HCT116 (cell line): ENCODE measurements around the gene TMEM179. TPM values are rescaled to one million over a fixed set of nuclear protein-coding genes. Genes with fewer than 3 reads are reported as not detected.

Source experiments
- ATAC-seq: fragments of 200-7000 bp; cut with Tn5 transposase; 2 replicates; pipeline ENCODE4 v1.9.1; 2020; ENCODE audit warnings: mild to moderate bottlenecking, moderate library complexity
- BruUV-seq: library from RNA; stranded (reverse); fragments of 400-500 nt; replicated peaks from 2 replicates; lab custom pipeline; 2021; lab: Mats Ljungman, UMichigan
- CTCF ChIA-PET: fragments of 300-600 bp; sonication (Branson Sonifier 250); formaldehyde crosslinking; loops from one replicate; lab custom pipeline; 2021; ENCODE audit warnings: antibody characterized with exemption; lab: Charles Lee
- POLR2A ChIA-PET: fragments of 300-600, 350-600 bp; sonication (Branson Sonifier 250); formaldehyde crosslinking; loops from one replicate; lab custom pipeline; 2021; ENCODE audit warnings: antibody characterized with exemption; lab: Charles Lee
- RAD21 ChIA-PET, 2 experiments: fragments of 300-600 bp; sonication (Branson Sonifier 250); formaldehyde crosslinking; loops; one replicate each; lab custom pipeline; 2023; ENCODE audit warnings: low total read pairs in 2 of 2; ENCODE audit not compliant: uncharacterized antibody in 2 of 2, unreplicated experiment in 2 of 2, low non-redundant PET in 1 of 2; lab: Charles Lee
- DNase-seq: peaks from one replicate; pipeline ENCODE4 v3.0.0-alpha.2; 2010; ENCODE audit warnings: low read depth, low spot score
- H2AFZ ChIP-seq: fragments of 200-600 bp; shearing (Covaris generic), sonication (generic); 2 replicates; pipeline ENCODE4 v1.6.1; 2017; ENCODE audit warnings: low read depth, mixed run types, mixed read lengths, antibody characterized with exemption, low read length; ENCODE audit not compliant: poor library complexity, severe bottlenecking
- H3K27ac ChIP-seq: 2 replicates; pipeline ENCODE4 v1.5.1; 2012; ENCODE audit warnings: low read depth, low read length
- H3K27me3 ChIP-seq: fragments of 200-600 bp; sonication (generic); 2 replicates; pipeline ENCODE4 v1.6.1; 2016; ENCODE audit warnings: mixed run types, low read length, mixed read lengths; ENCODE audit not compliant: insufficient read depth
- H3K36me3 ChIP-seq, 2 experiments: fragments of 200-500 bp in 1 of 2; fragments of 200-600 bp in 1 of 2; sonication (Bioruptor generic) in 1 of 2; sonication (generic) in 1 of 2; 2 replicates each; pipeline versions ENCODE4 v1.5.1 to v1.6.1; 2014 to 2016; ENCODE audit warnings: low read length in 2 of 2, inconsistent platforms in 1 of 2, mixed read lengths in 1 of 2, mixed run types in 1 of 2; ENCODE audit not compliant: insufficient read depth in 2 of 2, control insufficient read depth in 1 of 2
- H3K4me1 ChIP-seq, 2 experiments: fragments of 200-600 bp in 1 of 2; sonication (generic) in 1 of 2; 2 replicates each; pipeline versions ENCODE4 v1.5.1 to v1.6.1; 2012 to 2017; ENCODE audit warnings: low read length in 2 of 2, inconsistent platforms in 1 of 2, mild to moderate bottlenecking in 1 of 2, mixed read lengths in 1 of 2, mixed run types in 1 of 2, moderate library complexity in 1 of 2; ENCODE audit not compliant: insufficient read depth in 2 of 2, control insufficient read depth in 1 of 2
- H3K4me2 ChIP-seq: fragments of 200-600 bp; sonication (generic); 2 replicates; pipeline ENCODE4 v1.6.1; 2017; ENCODE audit warnings: mixed run types, low read length, mixed read lengths
- H3K4me3 ChIP-seq, 2 experiments: fragments of 200-600 bp in 1 of 2; sonication (generic) in 1 of 2; replicated peaks in 1 of 2; 2 replicates each; pipeline ENCODE4 v1.5.1; 2011 to 2016; ENCODE audit warnings: low read length in 2 of 2, control low read depth in 1 of 2, low read depth in 1 of 2, mild to moderate bottlenecking in 1 of 2, mixed read lengths in 1 of 2, mixed run types in 1 of 2
- H3K79me2 ChIP-seq: fragments of 200-600 bp; sonication (generic); 2 replicates; pipeline ENCODE4 v1.6.1; 2017; ENCODE audit warnings: mild to moderate bottlenecking, mixed run types, low read length, moderate library complexity, mixed read lengths; ENCODE audit not compliant: insufficient read depth
- H3K9ac ChIP-seq: fragments of 200-600 bp; sonication (generic); 2 replicates; pipeline ENCODE4 v1.6.1; 2016; ENCODE audit warnings: low read length, mixed read lengths
- H3K9me2 ChIP-seq: fragments of 200-600 bp; sonication (generic), shearing (Covaris generic); 2 replicates; pipeline ENCODE4 v1.6.1; 2017; ENCODE audit warnings: mixed run types, mild to moderate bottlenecking, moderate library complexity; ENCODE audit not compliant: insufficient read depth
- H3K9me3 ChIP-seq, 2 experiments: fragments of 200-500 bp in 1 of 2; fragments of 200-600 bp in 1 of 2; sonication (Bioruptor generic) in 1 of 2; sonication (generic) in 1 of 2; 2 replicates each; pipeline ENCODE4 v1.6.1; 2014 to 2017; ENCODE audit warnings: low read length in 2 of 2, mixed read lengths in 2 of 2, inconsistent platforms in 1 of 2, low read depth in 1 of 2, mild to moderate bottlenecking in 1 of 2, mixed run types in 1 of 2, moderate library complexity in 1 of 2; ENCODE audit not compliant: control insufficient read depth in 1 of 2, insufficient read depth in 1 of 2
- H4K20me1 ChIP-seq: fragments of 200-600 bp; sonication (generic), shearing (Covaris generic); 2 replicates; pipeline ENCODE4 v1.6.1; 2017; ENCODE audit warnings: mixed run types, mild to moderate bottlenecking, moderate library complexity; ENCODE audit not compliant: insufficient read depth
- ATF3 ChIP-seq: IDR thresholded peaks from 2 replicates; pipeline ENCODE4 v1.6.1; 2012
- CEBPB ChIP-seq: IDR thresholded peaks from 2 replicates; pipeline ENCODE4 v1.6.1; 2012; ENCODE audit warnings: low read depth
- CTCF ChIP-seq, 3 experiments: fragments of 200-600 bp in 1 of 3; sonication (generic) in 1 of 3; IDR thresholded peaks in 2 of 3; conservative IDR thresholded peaks in 1 of 3; 2 replicates each; pipeline ENCODE4 v1.5.1; 2012 to 2017; ENCODE audit warnings: low read depth in 2 of 3, low read length in 2 of 3, antibody characterized with exemption in 1 of 3, borderline replicate concordance in 1 of 3, control low read depth in 1 of 3, mild to moderate bottlenecking in 1 of 3, mixed read lengths in 1 of 3, mixed run types in 1 of 3, moderate library complexity in 1 of 3; ENCODE audit not compliant: insufficient read depth in 1 of 3
- EGR1 ChIP-seq: IDR thresholded peaks from 2 replicates; pipeline ENCODE4 v1.6.1; 2012; ENCODE audit warnings: low read depth
- ELF1 ChIP-seq: IDR thresholded peaks from 2 replicates; pipeline ENCODE4 v1.6.1; 2012; ENCODE audit warnings: low read depth, borderline replicate concordance
- EZH2phosphoT487 ChIP-seq: fragments of 200-600 bp; IDR thresholded peaks from 2 replicates; pipeline ENCODE4 v1.6.1; 2018; ENCODE audit warnings: antibody characterized with exemption, borderline replicate concordance
- FOSL1 ChIP-seq: IDR thresholded peaks from 2 replicates; pipeline ENCODE4 v1.6.1; 2012; ENCODE audit warnings: low read depth
- JUND ChIP-seq: IDR thresholded peaks from 2 replicates; pipeline ENCODE4 v1.6.1; 2012
- POLR2A ChIP-seq: IDR thresholded peaks from 2 replicates; pipeline ENCODE4 v1.7.0; 2011; ENCODE audit warnings: borderline replicate concordance; ENCODE audit not compliant: insufficient read depth, insufficient read length; ENCODE audit errors: extremely low read depth
- POLR2AphosphoS5 ChIP-seq: IDR thresholded peaks from 2 replicates; pipeline ENCODE4 v1.6.1; 2011; ENCODE audit warnings: mild to moderate bottlenecking, low read depth, low read length, moderate library complexity
- TCF7L2 ChIP-seq: IDR thresholded peaks from 2 replicates; pipeline ENCODE4 v1.7.0; 2011; ENCODE audit warnings: borderline replicate concordance, inconsistent platforms; ENCODE audit not compliant: insufficient read depth, insufficient read length; ENCODE audit errors: extremely low read depth
- ZFX ChIP-seq: fragments of 450-650 bp; IDR thresholded peaks from 2 replicates; pipeline ENCODE4 v1.6.1; 2017
- ZNF274 ChIP-seq: fragments of 200-500 bp; sonication (Bioruptor generic); IDR thresholded peaks from 2 replicates; pipeline ENCODE4 v1.6.1; 2014; ENCODE audit warnings: mild to moderate bottlenecking, low read depth, low read length, inconsistent platforms
- intact Hi-C: fragments of 100-400 bp; cut with micrococcal nuclease; formaldehyde crosslinking; loops from 2 replicates; pipeline ENCODE4 v1.10.0; 2022
- total RNA-seq: library from RNA; stranded (reverse); gene quantifications from one replicate; pipeline ENCODE4 v1.2.1, GENCODE V29; 2021; ENCODE audit not compliant: unreplicated experiment

Gene TMEM179
- total RNA-seq, 1 experiment from 2014 or later: not detected

GRCh38 chr14:104650981-104651875, 46.7 kb upstream of the TMEM179 start:
- Histone ChIP-seq H3K4me1 (peaks cover 0 to 10% of the 10 kb centered on the region in 2 experiments; a peak in 1 of 4 replicates), H3K9me2 (no peaks in the 10 kb centered on the region), H3K9me3 (peaks cover 8 to 26% of the 10 kb centered on the region in 2 experiments; a peak in 2 of 4 replicates), H2AFZ (no peak overlapping the region), H3K27me3 (no peaks in the 10 kb centered on the region), H3K36me3 (no peaks in the 10 kb centered on the region), H3K4me2 (no peak overlapping the region; the same call in 1 of the 2 replicates), H3K27ac (no peak overlapping the region), H3K4me3 (no peak overlapping the region), H3K79me2 (no peaks in the 10 kb centered on the region), H3K9ac (no peak overlapping the region), H4K20me1 (no peaks in the 10 kb centered on the region)
- DNase-seq (no peak), ATAC-seq (no peak)
- TF ChIP-seq JUND (no peak), ATF3 (no peak), ZFX (no peak), EZH2phosphoT487 (no peak), POLR2A (no peak), POLR2AphosphoS5 (no peak), ELF1 (no peak), ZNF274 (no peak), FOSL1 (no peak), CEBPB (no peak), EGR1 (no peak), TCF7L2 (no peak), CTCF (IDR thresholded peaks at IDR 0.05 in 2 of 3, conservative IDR thresholded peaks at IDR 0.05 in 1 of 3; ENCODE audit: borderline replicate concordance in 1 of 3, insufficient read depth in 1 of 3, low read depth in 2 of 3, low read length in 2 of 3) (no peak)
- POLR2A ChIA-PET: no interaction called here
- CTCF ChIA-PET: interaction anchor here (0.7 kb wide), 1 partner anchor 15 kb away, joined by 3 read pairs; no protein-coding TSS in a partner anchor
- BruUV-seq: no TSS peak
- intact Hi-C loops: loop anchor here (1.0 kb wide), 1 partner anchor 57 kb away; no protein-coding TSS in a partner anchor
- RAD21 ChIA-PET: interaction anchor here in 1 of 2 experiments (1.1 kb wide), 1 partner anchor 15 kb away, joined by 3 read pairs; no protein-coding TSS in a partner anchor
